A673 (cell line): ENCODE data around the gene NPEPL1. TPM values are rescaled to one million over a fixed set of nuclear protein-coding genes. Genes with fewer than 3 reads are reported as not detected.

Experiments used
- BruUV-seq: library from RNA; stranded (reverse); fragments of 400-500 nt; replicated peaks from 2 replicates; lab custom pipeline; 2021; lab: Mats Ljungman, UMichigan
- CTCF ChIA-PET: fragments of 300-600 bp; sonication (Branson Sonifier 250); formaldehyde crosslinking; loops from one replicate; lab custom pipeline; 2022; ENCODE audit warnings: antibody characterized with exemption; lab: Charles Lee
- POLR2A ChIA-PET: fragments of 300-600 bp; sonication (Branson Sonifier 250); formaldehyde crosslinking; loops from one replicate; lab custom pipeline; 2022; ENCODE audit warnings: antibody characterized with exemption; ENCODE audit not compliant: low non-redundant PET; lab: Charles Lee
- DNase-seq: peaks from one replicate; pipeline ENCODE4 v3.0.0-alpha.2; 2015; ENCODE audit warnings: low spot score
- H3K27ac ChIP-seq: fragments of 200-600 bp; sonication (generic); 2 replicates; pipeline ENCODE4 v1.5.1; 2016; ENCODE audit warnings: mixed run types, low read depth, mild to moderate bottlenecking, mixed read lengths, antibody characterized with exemption, low read length; ENCODE audit not compliant: poor library complexity, severe bottlenecking
- H3K27me3 ChIP-seq: fragments of 200-600 bp; sonication (generic); replicated peaks from 2 replicates; pipeline ENCODE4 v1.6.1; 2017; ENCODE audit warnings: mixed run types, low read depth, mild to moderate bottlenecking, mixed read lengths, antibody characterized with exemption, low read length; ENCODE audit not compliant: insufficient read depth, poor library complexity
- H3K36me3 ChIP-seq: fragments of 200-600 bp; sonication (generic); 2 replicates; pipeline ENCODE4 v1.6.1; 2016; ENCODE audit warnings: mixed run types, mild to moderate bottlenecking, mixed read lengths, antibody characterized with exemption, low read length; ENCODE audit not compliant: insufficient read depth, poor library complexity, severe bottlenecking
- H3K4me1 ChIP-seq: fragments of 200-600 bp; sonication (generic); 2 replicates; pipeline ENCODE4 v1.6.1; 2017; ENCODE audit warnings: mixed run types, mild to moderate bottlenecking, mixed read lengths, antibody characterized with exemption, low read length; ENCODE audit not compliant: insufficient read depth, poor library complexity, severe bottlenecking
- H3K4me3 ChIP-seq: fragments of 200-600 bp; sonication (generic); 2 replicates; pipeline ENCODE4 v1.5.1; 2016; ENCODE audit warnings: low read depth, mixed run types, mild to moderate bottlenecking, mixed read lengths, low read length; ENCODE audit not compliant: poor library complexity, severe bottlenecking
- H3K9me3 ChIP-seq: fragments of 200-600 bp; sonication (generic); 2 replicates; pipeline ENCODE4 v1.6.1; 2016; ENCODE audit warnings: mixed run types, low read depth, mild to moderate bottlenecking, mixed read lengths, antibody characterized with exemption, low read length; ENCODE audit not compliant: poor library complexity, severe bottlenecking
- EZH2 ChIP-seq: fragments of 200-600 bp; sonication (generic); IDR thresholded peaks from 2 replicates; pipeline ENCODE4 v1.6.1; 2017; ENCODE audit warnings: borderline replicate concordance, low read depth, mild to moderate bottlenecking, mixed read lengths, antibody characterized with exemption, low read length; ENCODE audit not compliant: poor library complexity, severe bottlenecking
- intact Hi-C: fragments of 100-400 bp; cut with micrococcal nuclease; formaldehyde crosslinking; loops from one replicate; pipeline ENCODE4 v1.10.0; 2022; ENCODE audit not compliant: unreplicated experiment
- total RNA-seq: library from RNA; stranded (reverse); gene quantifications from 2 replicates; pipeline ENCODE4 v1.2.3, GENCODE V29; 2021
- TF ChIP-seq, protein P1 (sequence below): fragments of 300-800, 200-600 bp; sonication (generic); conservative IDR thresholded peaks from 2 replicates; pipeline ENCODE4 v1.5.1; 2017; ENCODE audit warnings: low read depth, mild to moderate bottlenecking, antibody characterized with exemption, low read length, moderate library complexity, mixed read lengths

Gene NPEPL1
- total RNA-seq, 1 experiment from 2014 or later = 15.8 TPM

DNA sequence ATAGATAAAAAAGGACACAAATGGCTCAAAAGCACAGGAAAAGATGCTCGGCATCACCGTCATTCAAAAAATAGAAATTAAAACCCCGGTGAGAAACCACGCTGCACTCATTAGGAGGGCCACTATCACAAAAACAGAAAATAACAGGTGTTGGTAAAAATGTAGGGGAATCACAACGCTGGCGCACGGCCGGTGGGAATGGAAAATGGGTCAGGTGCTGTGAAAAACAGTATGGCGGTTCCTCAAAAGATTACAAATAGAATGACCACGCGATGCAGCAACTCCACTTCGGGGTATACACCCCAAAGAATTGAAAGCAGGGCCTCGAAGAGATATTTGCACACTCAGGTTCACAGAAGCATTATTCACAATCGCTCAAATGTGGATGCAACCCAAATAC is 28.3 kb downstream of the NPEPL1 start:
- Histone ChIP-seq H3K27ac (no peak overlapping the region), H3K36me3 (no peaks in the 10 kb centered on the region), H3K9me3 (no peaks in the 10 kb centered on the region), H3K4me1 (no peaks in the 10 kb centered on the region), H3K4me3 (no peak overlapping the region), H3K27me3 (peaks cover 4% of the 10 kb centered on the region)
- CTCF ChIA-PET = no interaction called here
- no TSS peak for BruUV-seq
- intact Hi-C loops = no loop called here
- TF ChIP-seq, protein P1, sequence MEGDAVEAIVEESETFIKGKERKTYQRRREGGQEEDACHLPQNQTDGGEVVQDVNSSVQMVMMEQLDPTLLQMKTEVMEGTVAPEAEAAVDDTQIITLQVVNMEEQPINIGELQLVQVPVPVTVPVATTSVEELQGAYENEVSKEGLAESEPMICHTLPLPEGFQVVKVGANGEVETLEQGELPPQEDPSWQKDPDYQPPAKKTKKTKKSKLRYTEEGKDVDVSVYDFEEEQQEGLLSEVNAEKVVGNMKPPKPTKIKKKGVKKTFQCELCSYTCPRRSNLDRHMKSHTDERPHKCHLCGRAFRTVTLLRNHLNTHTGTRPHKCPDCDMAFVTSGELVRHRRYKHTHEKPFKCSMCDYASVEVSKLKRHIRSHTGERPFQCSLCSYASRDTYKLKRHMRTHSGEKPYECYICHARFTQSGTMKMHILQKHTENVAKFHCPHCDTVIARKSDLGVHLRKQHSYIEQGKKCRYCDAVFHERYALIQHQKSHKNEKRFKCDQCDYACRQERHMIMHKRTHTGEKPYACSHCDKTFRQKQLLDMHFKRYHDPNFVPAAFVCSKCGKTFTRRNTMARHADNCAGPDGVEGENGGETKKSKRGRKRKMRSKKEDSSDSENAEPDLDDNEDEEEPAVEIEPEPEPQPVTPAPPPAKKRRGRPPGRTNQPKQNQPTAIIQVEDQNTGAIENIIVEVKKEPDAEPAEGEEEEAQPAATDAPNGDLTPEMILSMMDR = no peak
- no peak for TF ChIP-seq EZH2
- DNase-seq = no peak
- POLR2A ChIA-PET = no interaction called here

DNA sequence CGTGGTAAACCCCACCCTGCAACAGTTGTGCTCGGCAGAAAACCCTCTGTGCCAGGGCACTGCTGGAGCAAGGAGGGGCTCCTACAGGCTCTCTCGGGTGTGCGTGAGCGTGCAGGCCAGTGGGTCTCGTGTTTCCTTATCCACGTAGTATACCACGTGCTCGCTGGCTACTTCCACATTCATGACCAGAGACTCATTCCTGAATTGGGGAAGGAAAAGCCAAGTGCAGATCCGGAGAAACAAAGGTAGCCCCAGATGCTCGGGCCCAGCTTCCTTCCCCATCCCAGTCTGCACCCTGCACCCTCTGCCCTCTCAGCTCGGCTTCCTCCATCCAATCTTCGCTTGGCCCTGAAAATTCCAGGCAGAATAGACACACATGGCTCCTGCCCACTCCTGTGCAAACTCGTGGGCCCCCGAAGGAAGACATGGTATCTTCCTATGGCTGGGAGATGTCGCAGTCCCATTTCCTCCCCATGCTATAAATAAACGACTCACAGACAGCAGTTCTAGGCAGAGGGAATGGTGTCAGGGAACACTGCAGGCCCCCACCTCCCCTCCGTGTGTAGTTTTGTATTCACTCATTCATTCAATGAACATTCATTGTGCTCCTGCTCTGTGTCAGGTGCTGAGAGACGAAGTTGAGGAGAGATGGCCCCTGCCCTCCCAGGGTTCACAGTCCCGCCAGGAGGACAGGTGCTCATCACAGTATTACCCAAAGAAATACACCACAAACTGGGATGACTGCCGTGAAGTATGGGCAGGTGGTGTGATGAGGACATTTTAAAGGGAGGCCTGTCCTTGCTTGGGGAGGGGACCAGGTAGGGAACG is 29.6 kb downstream of the NPEPL1 start:
- CTCF ChIA-PET = no interaction called here
- intact Hi-C loops = no loop called here
- no peaks in the 10 kb centered on the region for H3K36me3 ChIP-seq
- TF ChIP-seq EZH2 = no peak
- TF ChIP-seq, protein P1 = no peak
- POLR2A ChIA-PET = no interaction called here
- no TSS peak for BruUV-seq
- no peak overlapping the region for H3K4me3 ChIP-seq
- H3K27ac ChIP-seq = no peak overlapping the region
- no peak for DNase-seq
- no peaks in the 10 kb centered on the region for H3K9me3 ChIP-seq
- H3K4me1 ChIP-seq = no peaks in the 10 kb centered on the region
- H3K27me3 ChIP-seq = peaks cover 4% of the 10 kb centered on the region

DNA sequence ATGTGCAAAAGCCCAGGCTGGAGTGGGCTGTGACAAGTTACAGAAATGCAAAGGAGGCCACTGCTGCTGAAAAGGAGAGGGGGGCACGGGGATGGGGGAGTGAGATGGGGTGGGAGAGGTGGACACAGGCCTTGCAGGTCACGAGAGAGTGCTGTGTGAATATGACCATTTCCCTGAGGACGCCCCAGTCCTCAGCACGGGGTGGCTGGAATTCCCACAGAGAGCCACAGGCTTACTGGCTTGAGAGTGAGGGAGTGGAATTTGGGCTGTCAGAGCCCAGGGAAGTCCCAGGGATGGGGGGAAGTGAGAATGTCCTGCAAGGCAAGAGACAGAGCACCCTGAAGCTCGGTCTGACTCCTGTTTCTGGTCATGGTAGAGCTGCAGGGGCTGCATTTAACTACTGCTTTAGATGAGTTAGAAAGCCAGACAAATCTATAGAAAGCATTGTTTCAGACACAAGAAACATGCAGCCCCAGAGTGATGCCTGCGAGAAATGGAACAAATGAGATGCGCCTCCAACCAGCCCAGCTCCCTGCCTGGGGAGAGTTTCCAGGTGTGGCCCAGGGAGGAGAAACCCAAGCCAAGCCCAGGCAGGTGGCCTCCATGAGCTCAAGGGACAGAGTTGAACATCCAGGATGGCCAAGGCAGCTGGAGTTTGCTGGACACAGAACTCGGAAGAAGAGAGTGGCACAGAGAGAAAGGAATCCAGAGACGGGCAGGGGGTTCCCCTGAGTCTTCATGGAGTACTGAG is 30.5 kb downstream of the NPEPL1 start:
- POLR2A ChIA-PET = no interaction called here

More for the DNA sequence above, 30.5 kb downstream of the NPEPL1 start:
- Histone ChIP-seq H3K36me3 (no peaks in the 10 kb centered on the region), H3K4me1 (no peaks in the 10 kb centered on the region), H3K9me3 (no peaks in the 10 kb centered on the region), H3K27me3 (peaks cover 4% of the 10 kb centered on the region), H3K27ac (no peak overlapping the region), H3K4me3 (no peak overlapping the region)
- intact Hi-C loops = no loop called here
- no TSS peak for BruUV-seq
- DNase-seq = no peak
- CTCF ChIA-PET = no interaction called here
- TF ChIP-seq, protein P1 = no peak
- no peak for TF ChIP-seq EZH2
